B cell (primary cell): Measurements from ENCODE around the gene SLC12A1.

Experiments used
- CTCF ChIP-seq: fragments of 200-600 bp; IDR thresholded peaks from one replicate; pipeline ENCODE4 v1.8.0; 2022; ENCODE audit warnings: antibody characterized with exemption, mild to moderate bottlenecking
- EZH2 ChIP-seq: IDR thresholded peaks from 2 replicates; pipeline ENCODE4 v1.6.1; 2012; ENCODE audit warnings: borderline replicate concordance, low read depth, mild to moderate bottlenecking, moderate library complexity, low read length; ENCODE audit not compliant: insufficient read depth, poor library complexity, severe bottlenecking

- TF ChIP-seq CTCF, result no peak
- TF ChIP-seq EZH2, result no peak
Measured at GRCh38 chr15:48178648-48178931, 27.5 kb upstream of the SLC12A1 start.
